ENCODE measurements around the gene SPAG17. TPM values are rescaled to one million over a fixed set of nuclear protein-coding genes. Genes with fewer than 3 reads are reported as not detected.

Gene SPAG17
- polyA plus RNA-seq, 3 donors = 6.9 to 14.4 (median 12.6) TPM

GRCh38 chr1:117904485-117904884, 280.5 kb downstream of the SPAG17 start:
- no peak for DNase-seq

Measured in renal pelvis (tissue), 4 donors.